Osteocyte (in vitro differentiated cells): ENCODE data around the gene KRR1. TPM values are rescaled to one million over a fixed set of nuclear protein-coding genes. Genes with fewer than 3 reads are reported as not detected.
"Not testable (repeated sequence)": the region's sequence is repeated elsewhere in the genome, so short reads cannot be mapped to it uniquely, and the experiment has no call there.

ENCODE experiments used
- DNase-seq: peaks from one replicate; pipeline ENCODE4 v3.0.0; 2021; ENCODE audit warnings: mixed read lengths; ENCODE audit not compliant: unreplicated experiment; ENCODE audit errors: extremely low spot score
- H3K27ac Mint-ChIP-seq: one replicate; pipeline ENCODE4 v1.8.0; 2021; ENCODE audit warnings: mild to moderate bottlenecking, mixed read lengths; ENCODE audit not compliant: unreplicated experiment
- H3K27me3 Mint-ChIP-seq: one replicate; pipeline ENCODE4 v1.8.0; 2021; ENCODE audit warnings: mixed read lengths; ENCODE audit not compliant: unreplicated experiment
- H3K36me3 Mint-ChIP-seq: one replicate; pipeline ENCODE4 v1.8.0; 2021; ENCODE audit warnings: mixed read lengths; ENCODE audit not compliant: unreplicated experiment
- H3K4me1 Mint-ChIP-seq: one replicate; pipeline ENCODE4 v1.8.0; 2021; ENCODE audit warnings: mixed read lengths; ENCODE audit not compliant: unreplicated experiment
- H3K4me3 Mint-ChIP-seq: one replicate; pipeline ENCODE4 v1.8.0; 2021; ENCODE audit warnings: mild to moderate bottlenecking, moderate library complexity, mixed read lengths; ENCODE audit not compliant: unreplicated experiment
- H3K9me3 Mint-ChIP-seq: one replicate; pipeline ENCODE4 v1.8.0; 2021; ENCODE audit warnings: mixed read lengths; ENCODE audit not compliant: unreplicated experiment
- CTCF ChIP-seq: fragments of 200-600 bp; sonication (generic); IDR thresholded peaks from 2 replicates; pipeline ENCODE4 v1.5.0; 2021; ENCODE audit warnings: antibody characterized with exemption, mild to moderate bottlenecking, moderate library complexity
- total RNA-seq: library from RNA; stranded (reverse); gene quantifications from 2 replicates; pipeline ENCODE4 v1.2.1, GENCODE V29; 2021

KRR1 gene
- total RNA-seq, 1 donor from 2014 or later = 52.0 TPM

DNA sequence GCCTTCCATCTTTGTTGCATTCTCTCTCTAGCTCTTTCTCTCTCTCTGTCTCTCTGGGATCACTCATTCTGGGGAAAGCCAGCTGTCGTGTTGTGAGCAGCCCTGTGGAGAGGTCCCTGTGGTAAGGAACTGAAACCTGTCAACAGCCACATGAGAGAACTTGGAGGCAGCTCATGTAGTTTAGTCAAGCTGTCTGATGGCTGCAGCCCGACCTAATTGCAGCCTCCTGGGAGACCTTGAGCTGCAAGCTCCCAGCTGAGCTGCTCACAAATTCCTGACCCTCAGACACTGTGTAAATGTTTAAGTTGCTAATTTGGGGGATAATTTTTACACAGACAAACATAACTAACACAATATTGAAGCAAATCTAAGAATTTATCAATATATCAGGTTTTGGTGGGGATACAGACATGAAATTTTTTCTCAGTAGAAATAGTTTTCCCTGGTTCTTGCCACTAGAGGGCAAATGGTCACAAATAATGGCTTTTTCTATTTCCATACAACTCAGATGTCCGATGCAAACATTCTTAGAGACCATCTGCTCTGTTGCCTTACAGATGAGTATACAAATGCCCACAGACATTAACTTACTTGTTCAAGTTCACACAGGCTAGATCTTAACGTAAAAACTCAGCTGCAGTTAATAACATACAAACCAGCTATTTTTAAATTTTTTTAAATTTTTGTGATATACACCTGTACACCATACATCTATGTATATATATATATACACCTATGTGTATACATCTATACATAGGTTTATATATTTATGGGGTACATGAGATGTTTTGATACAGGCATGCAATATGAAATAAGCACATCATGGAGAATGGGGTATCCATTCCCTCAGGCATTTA, 15.5 kb upstream of the KRR1 start:
- no peak for DNase-seq
- Mint-ChIP-seq H3K27ac (no peak overlapping the region), H3K36me3 (no peaks in the 10 kb centered on the region), H3K4me3 (no peak overlapping the region), H3K4me1 (peaks cover 4% of the 10 kb centered on the region), H3K27me3 (peaks cover 5% of the 10 kb centered on the region), H3K9me3 (no peaks in the 10 kb centered on the region)
- peak; percentile 79 for TF ChIP-seq CTCF

DNA sequence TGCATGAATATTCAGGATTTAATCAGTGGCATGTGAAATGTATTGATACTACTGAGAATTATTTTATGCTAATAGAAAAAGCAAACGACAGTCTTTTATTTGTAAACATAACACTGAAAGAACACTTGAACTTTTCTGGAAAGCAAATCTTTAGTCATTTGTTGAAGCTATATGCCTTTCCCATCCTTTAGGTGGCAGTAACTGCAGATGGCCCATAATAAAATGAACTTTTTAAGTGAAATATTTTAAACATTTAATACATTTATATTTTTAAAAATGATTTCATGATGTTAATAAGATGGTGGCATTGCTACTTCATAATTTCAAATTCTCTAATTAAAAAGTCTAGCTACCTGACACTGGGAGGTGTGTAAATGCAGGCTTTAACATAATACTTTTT, 13.9 kb upstream of the KRR1 start:
- Mint-ChIP-seq H3K36me3 (peaks cover 4% of the 10 kb centered on the region), H3K27ac (no peak overlapping the region), H3K4me3 (no peak overlapping the region), H3K4me1 (peaks cover 4% of the 10 kb centered on the region), H3K9me3 (peaks cover 9% of the 10 kb centered on the region), H3K27me3 (peaks cover 10% of the 10 kb centered on the region)
- peak; percentile 53 for TF ChIP-seq CTCF
- DNase-seq = no peak

DNA sequence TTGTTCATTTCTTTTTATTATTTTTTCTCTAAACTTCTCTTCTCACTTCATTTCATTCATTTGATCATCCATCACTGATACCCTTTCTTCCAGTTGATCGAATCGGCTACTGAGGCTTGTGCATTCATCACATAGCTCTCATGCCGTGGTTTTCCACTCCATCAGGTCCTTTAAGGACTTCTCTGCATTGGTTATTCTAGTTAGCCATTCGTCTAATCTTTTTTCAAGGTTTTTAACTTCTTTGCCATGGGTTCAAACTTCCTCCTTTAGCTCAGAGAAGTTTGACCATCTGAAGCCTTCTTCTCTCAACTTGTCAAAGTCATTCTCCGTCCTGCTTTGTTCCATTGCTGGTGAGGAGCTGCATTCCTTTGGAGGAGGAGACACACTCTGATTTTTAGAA, 10.7 kb upstream of the KRR1 start:
- not testable (repeated sequence) for H3K27ac Mint-ChIP-seq, H3K4me1 Mint-ChIP-seq, H3K36me3 Mint-ChIP-seq, H3K9me3 Mint-ChIP-seq, DNase-seq, H3K27me3 Mint-ChIP-seq, H3K4me3 Mint-ChIP-seq

DNA sequence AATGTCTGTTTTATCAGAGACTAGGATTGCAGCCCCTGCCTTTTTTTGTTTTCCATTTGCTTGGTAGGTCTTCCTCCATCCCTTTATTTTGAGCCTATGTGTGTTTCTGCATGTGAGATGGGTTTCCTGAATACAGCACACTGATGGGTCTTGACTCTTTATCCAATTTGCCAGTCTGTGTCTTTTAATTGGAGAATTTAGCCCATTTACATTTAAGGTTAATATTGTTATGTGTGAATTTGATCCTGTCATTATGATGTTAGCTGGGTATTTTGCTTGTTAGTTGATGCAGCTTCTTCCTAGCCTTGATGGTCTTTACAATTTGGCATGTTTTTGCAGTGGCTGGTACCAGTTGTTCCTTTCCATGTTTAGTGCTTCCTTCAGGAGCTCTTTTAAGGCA, 9.8 kb upstream of the KRR1 start:
- not testable (repeated sequence) for H3K4me3 Mint-ChIP-seq, H3K36me3 Mint-ChIP-seq, H3K4me1 Mint-ChIP-seq, H3K27ac Mint-ChIP-seq, H3K9me3 Mint-ChIP-seq, DNase-seq, H3K27me3 Mint-ChIP-seq

- peaks cover 7% of the 10 kb centered on the region for H3K36me3 Mint-ChIP-seq
- peaks cover 30% of the 10 kb centered on the region for H3K4me1 Mint-ChIP-seq
- H3K9me3 Mint-ChIP-seq = no peaks in the 10 kb centered on the region
- no peak overlapping the region for H3K27ac Mint-ChIP-seq
- peak overlapping the region; percentile 94 for H3K4me3 Mint-ChIP-seq
- no peaks in the 10 kb centered on the region for H3K27me3 Mint-ChIP-seq
- no peak for DNase-seq
- no peak for TF ChIP-seq CTCF
Observed at GRCh38 chr12:75509621-75510020, 1.8 kb downstream of the KRR1 start.

- Mint-ChIP-seq H3K27me3 (no peaks in the 10 kb centered on the region), H3K9me3 (no peaks in the 10 kb centered on the region), H3K4me1 (peaks cover 30% of the 10 kb centered on the region), H3K36me3 (peaks cover 13% of the 10 kb centered on the region), H3K4me3 (no peak overlapping the region), H3K27ac (no peak overlapping the region)
- no peak for DNase-seq
- no peak for TF ChIP-seq CTCF
Observed at GRCh38 chr12:75508159-75508558, 3.2 kb downstream of the KRR1 start.
